Measurements from ENCODE around the gene ARNT2. TPM values are rescaled to one million over a fixed set of nuclear protein-coding genes. Genes with fewer than 3 reads are reported as not detected.

The ARNT2 gene
- total and polyA plus RNA-seq, 4 donors = 0.63 to 16.2 (median 4.9) TPM

- ATAC-seq (ENCODE audit: low FRiP score) (no peak), DNase-seq (no peak)
- 78 to 80% methylated on average over 9 of the region's 9 CpGs for WGBS, 2 donors
- Histone ChIP-seq H3K27ac (ENCODE audit: low read depth in 1 of 2, low read length in 2 of 2) (no peak overlapping the region), H3K27me3 (ENCODE audit: control insufficient read depth in 1 of 2, insufficient read depth in 2 of 2, low read length in 1 of 2) (no peaks in the 10 kb centered on the region), H3K4me3 (ENCODE audit: low read length in 2 of 2) (no peak overlapping the region), H3K4me1 (ENCODE audit: control insufficient read depth in 1 of 2, insufficient read depth in 2 of 2, low read length in 2 of 2) (no peaks in the 10 kb centered on the region), H3K9me3 (ENCODE audit: control insufficient read depth, low read length) (no peaks in the 10 kb centered on the region), H3K36me3 (ENCODE audit: control insufficient read depth in 1 of 2, insufficient read depth in 2 of 2, low read length in 1 of 2) (no peaks in the 10 kb centered on the region)
- intact Hi-C loops (cut with DNase I) = loop anchor here in 1 of 2 donors (5.0 kb wide), 1 partner anchor 78 kb away; no protein-coding TSS in a partner anchor
These were observed 70.3 kb downstream of the ARNT2 start for GRCh38 chr15:80474224-80475215.

- H3K4me1 ChIP-seq (ENCODE audit: control insufficient read depth in 1 of 2, insufficient read depth in 2 of 2, low read length in 2 of 2) = no peaks in the 10 kb centered on the region
- H3K36me3 ChIP-seq (ENCODE audit: control insufficient read depth in 1 of 2, insufficient read depth in 2 of 2, low read length in 1 of 2) = no peaks in the 10 kb centered on the region
- ATAC-seq (ENCODE audit: low FRiP score) (no peak), DNase-seq (no peak)
- no peak overlapping the region for H3K27ac ChIP-seq (ENCODE audit: low read depth in 1 of 2, low read length in 2 of 2)
- intact Hi-C loops (cut with DNase I) = loop anchor here in 1 of 2 donors (5.0 kb wide), 1 partner anchor 77 kb away; no protein-coding TSS in a partner anchor
- H3K27me3 ChIP-seq (ENCODE audit: control insufficient read depth in 1 of 2, insufficient read depth in 2 of 2, low read length in 1 of 2) = no peaks in the 10 kb centered on the region
- WGBS, 2 donors = 92 to 99% methylated on average over 2 of the region's 2 CpGs
- no peak overlapping the region for H3K4me3 ChIP-seq (ENCODE audit: low read length in 2 of 2)
- H3K9me3 ChIP-seq (ENCODE audit: control insufficient read depth, low read length) = no peaks in the 10 kb centered on the region
These were observed 71.4 kb downstream of the ARNT2 start for GRCh38 chr15:80475572-80475971.

- intact Hi-C loops (cut with DNase I) = loop anchor here in 1 of 2 donors (5.0 kb wide), 1 partner anchor 76 kb away; no protein-coding TSS in a partner anchor
- WGBS, 2 donors = 91 to 92% methylated on average over 6 of the region's 6 CpGs
- Histone ChIP-seq H3K27ac (ENCODE audit: low read depth in 1 of 2, low read length in 2 of 2) (no peak overlapping the region), H3K4me1 (ENCODE audit: control insufficient read depth in 1 of 2, insufficient read depth in 2 of 2, low read length in 2 of 2) (no peaks in the 10 kb centered on the region), H3K27me3 (ENCODE audit: control insufficient read depth in 1 of 2, insufficient read depth in 2 of 2, low read length in 1 of 2) (no peaks in the 10 kb centered on the region), H3K9me3 (ENCODE audit: control insufficient read depth, low read length) (no peaks in the 10 kb centered on the region), H3K4me3 (ENCODE audit: low read length in 2 of 2) (no peak overlapping the region), H3K36me3 (ENCODE audit: control insufficient read depth in 1 of 2, insufficient read depth in 2 of 2, low read length in 1 of 2) (no peaks in the 10 kb centered on the region)
- no peak for ATAC-seq (ENCODE audit: low FRiP score)
- no peak for DNase-seq
These were observed 71.9 kb downstream of the ARNT2 start for GRCh38 chr15:80476036-80476435.

GRCh38 chr15:80478075-80478474 lies 73.9 kb downstream of the ARNT2 start:
- Histone ChIP-seq H3K4me3 (ENCODE audit: low read length in 2 of 2) (no peak overlapping the region), H3K27ac (ENCODE audit: low read depth in 1 of 2, low read length in 2 of 2) (no peak overlapping the region), H3K4me1 (ENCODE audit: control insufficient read depth in 1 of 2, insufficient read depth in 2 of 2, low read length in 2 of 2) (no peaks in the 10 kb centered on the region), H3K27me3 (ENCODE audit: control insufficient read depth in 1 of 2, insufficient read depth in 2 of 2, low read length in 1 of 2) (no peaks in the 10 kb centered on the region), H3K36me3 (ENCODE audit: control insufficient read depth in 1 of 2, insufficient read depth in 2 of 2, low read length in 1 of 2) (no peaks in the 10 kb centered on the region), H3K9me3 (ENCODE audit: control insufficient read depth, low read length) (no peaks in the 10 kb centered on the region)
- no peak for ATAC-seq (ENCODE audit: low FRiP score)
- intact Hi-C loops (cut with DNase I) = loop anchor here in 1 of 2 donors (5.0 kb wide), 1 partner anchor 74 kb away; no protein-coding TSS in a partner anchor
- WGBS, 2 donors = 73 to 74% methylated on average over 3 of the region's 3 CpGs
- no peak for DNase-seq

DNA sequence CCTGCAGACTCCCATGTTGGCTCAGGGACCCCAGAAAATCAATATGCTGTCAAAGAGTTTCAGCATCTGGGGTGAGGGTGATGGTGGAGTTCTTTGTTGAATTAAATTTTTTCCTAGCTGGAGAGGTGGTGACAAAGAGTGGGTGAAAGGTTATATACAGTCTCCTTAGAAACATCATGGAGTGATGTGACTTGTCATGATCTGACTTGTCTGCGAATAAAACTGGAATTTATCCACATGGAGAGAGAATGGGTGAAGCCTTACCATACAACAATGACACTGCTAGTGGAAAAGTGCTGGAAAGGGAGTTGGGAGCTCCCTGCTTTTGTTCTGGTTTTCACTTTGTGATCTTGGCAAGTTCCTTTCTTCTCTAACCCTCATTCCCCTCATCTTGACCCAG lies 75.0 kb downstream of the ARNT2 start:
- H3K36me3 ChIP-seq (ENCODE audit: control insufficient read depth in 1 of 2, insufficient read depth in 2 of 2, low read length in 1 of 2) = no peaks in the 10 kb centered on the region
- no peak overlapping the region for H3K4me3 ChIP-seq (ENCODE audit: low read length in 2 of 2)
- WGBS, 2 donors = 91 to 97% methylated on average over 1 of the region's 1 CpG
- ATAC-seq (ENCODE audit: low FRiP score) (no peak), DNase-seq (no peak)
- H3K9me3 ChIP-seq (ENCODE audit: control insufficient read depth, low read length) = no peaks in the 10 kb centered on the region
- no peaks in the 10 kb centered on the region for H3K4me1 ChIP-seq (ENCODE audit: control insufficient read depth in 1 of 2, insufficient read depth in 2 of 2, low read length in 2 of 2)
- no peak overlapping the region for H3K27ac ChIP-seq (ENCODE audit: low read depth in 1 of 2, low read length in 2 of 2)
- no peaks in the 10 kb centered on the region for H3K27me3 ChIP-seq (ENCODE audit: control insufficient read depth in 1 of 2, insufficient read depth in 2 of 2, low read length in 1 of 2)
- intact Hi-C loops (cut with DNase I) = loop anchor here in 1 of 2 donors (5.0 kb wide), 1 partner anchor 73 kb away; no protein-coding TSS in a partner anchor

DNA sequence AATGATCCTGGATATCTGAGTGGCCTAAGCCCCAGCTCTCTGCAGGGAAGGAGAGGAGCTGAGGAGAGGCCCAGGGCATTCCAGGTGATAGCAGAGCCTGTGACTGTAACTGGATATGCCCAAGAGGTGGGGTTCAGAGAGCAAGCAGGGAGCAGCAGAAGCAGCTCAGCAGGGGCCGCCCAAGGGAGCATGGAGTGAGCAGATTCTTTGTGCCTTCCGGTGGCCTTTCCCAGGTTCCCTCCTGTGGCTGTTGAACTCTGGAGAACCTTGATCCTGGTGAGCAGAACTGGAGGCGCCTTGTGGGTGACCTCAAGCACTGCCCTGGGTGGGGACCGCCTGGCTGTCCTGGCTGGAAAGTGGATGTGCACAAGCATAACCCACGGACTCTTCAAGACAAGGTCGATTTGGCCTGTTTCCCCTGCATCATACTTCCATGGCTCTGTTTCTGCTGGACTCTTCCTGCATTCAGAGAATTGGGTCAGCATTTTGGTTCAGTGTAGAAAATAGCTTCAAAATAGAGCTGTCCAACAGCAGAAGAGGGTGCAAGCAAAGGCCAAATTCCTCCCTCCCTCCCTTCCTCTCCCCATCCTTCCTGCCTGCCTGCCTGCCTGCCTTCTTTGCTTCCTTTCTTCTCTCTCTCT lies 76.1 kb downstream of the ARNT2 start:
- no peaks in the 10 kb centered on the region for H3K27me3 ChIP-seq (ENCODE audit: control insufficient read depth in 1 of 2, insufficient read depth in 2 of 2, low read length in 1 of 2)
- H3K9me3 ChIP-seq (ENCODE audit: control insufficient read depth, low read length) = no peaks in the 10 kb centered on the region
- DNase-seq = peak; percentile 52 to 77
- peak overlapping the region in 1 of 2 donors; percentile 2 for H3K27ac ChIP-seq (ENCODE audit: low read depth in 1 of 2, low read length in 2 of 2)
- 63 to 68% methylated on average over 6 of the region's 6 CpGs for WGBS, 2 donors
- H3K36me3 ChIP-seq (ENCODE audit: control insufficient read depth in 1 of 2, insufficient read depth in 2 of 2, low read length in 1 of 2) = no peaks in the 10 kb centered on the region
- H3K4me3 ChIP-seq (ENCODE audit: low read length in 2 of 2) = no peak overlapping the region
- intact Hi-C loops (cut with DNase I) = no loop called here
- H3K4me1 ChIP-seq (ENCODE audit: control insufficient read depth in 1 of 2, insufficient read depth in 2 of 2, low read length in 2 of 2) = no peaks in the 10 kb centered on the region
- ATAC-seq (ENCODE audit: low FRiP score) = peak; percentile 62

DNA sequence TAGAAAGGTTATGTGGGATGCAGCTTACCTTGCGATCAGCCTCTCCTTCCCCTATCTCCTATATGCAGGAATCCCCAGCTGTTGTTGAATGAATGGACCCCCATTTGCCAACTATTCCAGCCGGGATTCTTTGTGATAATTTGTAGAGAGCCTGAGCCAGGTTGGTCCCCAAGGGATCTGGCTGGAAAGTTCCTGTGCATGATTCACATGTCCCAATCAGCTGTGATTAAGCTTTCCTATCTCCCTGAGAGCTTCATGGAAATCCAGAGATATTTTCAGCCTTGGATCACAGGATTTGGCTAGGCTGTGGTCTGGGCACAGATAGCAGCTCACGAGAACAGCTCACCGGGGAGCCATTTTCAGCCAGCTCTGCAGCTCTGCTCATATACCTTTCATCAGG lies 76.7 kb downstream of the ARNT2 start:
- peak; percentile 83 for ATAC-seq (ENCODE audit: low FRiP score)
- no peaks in the 10 kb centered on the region for H3K4me1 ChIP-seq (ENCODE audit: control insufficient read depth in 1 of 2, insufficient read depth in 2 of 2, low read length in 2 of 2)
- H3K9me3 ChIP-seq (ENCODE audit: control insufficient read depth, low read length) = no peaks in the 10 kb centered on the region
- intact Hi-C loops (cut with DNase I) = no loop called here
- WGBS, 2 donors = 6 to 14% methylated on average over 4 of the region's 4 CpGs
- DNase-seq = peak; percentile 80 to 86
- no peak overlapping the region for H3K27ac ChIP-seq (ENCODE audit: low read depth in 1 of 2, low read length in 2 of 2)
- H3K36me3 ChIP-seq (ENCODE audit: control insufficient read depth in 1 of 2, insufficient read depth in 2 of 2, low read length in 1 of 2) = no peaks in the 10 kb centered on the region
- H3K27me3 ChIP-seq (ENCODE audit: control insufficient read depth in 1 of 2, insufficient read depth in 2 of 2, low read length in 1 of 2) = no peaks in the 10 kb centered on the region
- H3K4me3 ChIP-seq (ENCODE audit: low read length in 2 of 2) = no peak overlapping the region

DNA sequence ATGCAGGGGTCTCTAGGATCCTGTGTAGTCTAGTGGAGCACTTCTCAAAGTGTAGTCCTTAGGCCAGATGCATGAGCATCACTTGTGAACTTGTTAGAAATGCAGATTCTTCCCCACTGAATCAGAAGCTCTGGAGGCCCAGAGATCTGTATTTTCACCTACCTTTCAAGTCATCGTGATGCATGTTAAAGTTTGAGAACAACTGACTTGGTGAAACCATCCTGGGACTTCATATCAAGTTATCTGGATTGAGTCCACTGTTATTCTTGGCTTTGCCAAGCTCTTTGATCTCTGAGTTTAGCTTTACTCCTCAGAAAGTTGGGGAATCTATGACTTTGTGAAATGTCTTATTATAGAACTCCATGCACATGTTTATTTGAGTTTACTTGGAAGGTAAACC lies 78.5 kb downstream of the ARNT2 start:
- WGBS, 2 donors = 32 to 66% methylated on average over 1 of the region's 1 CpG
- intact Hi-C loops (cut with DNase I) = no loop called here
- H3K27ac ChIP-seq (ENCODE audit: low read depth in 1 of 2, low read length in 2 of 2) = no peak overlapping the region
- DNase-seq (no peak), ATAC-seq (ENCODE audit: low FRiP score) (no peak)
- H3K9me3 ChIP-seq (ENCODE audit: control insufficient read depth, low read length) = no peaks in the 10 kb centered on the region
- no peaks in the 10 kb centered on the region for H3K36me3 ChIP-seq (ENCODE audit: control insufficient read depth in 1 of 2, insufficient read depth in 2 of 2, low read length in 1 of 2)
- no peaks in the 10 kb centered on the region for H3K4me1 ChIP-seq (ENCODE audit: control insufficient read depth in 1 of 2, insufficient read depth in 2 of 2, low read length in 2 of 2)
- no peak overlapping the region for H3K4me3 ChIP-seq (ENCODE audit: low read length in 2 of 2)
- H3K27me3 ChIP-seq (ENCODE audit: control insufficient read depth in 1 of 2, insufficient read depth in 2 of 2, low read length in 1 of 2) = no peaks in the 10 kb centered on the region
